Measurements from ENCODE around the gene LARP4.
"Not testable (repeated sequence)": the region's sequence is repeated elsewhere in the genome, so short reads cannot be mapped to it uniquely, and the experiment has no call there.

Gene LARP4

GRCh38 chr12:50387972-50388478 is 12.7 kb upstream of the LARP4 start:
- H3K4me3 ChIP-seq (ENCODE audit: low read length): no peak overlapping the region
- DNase-seq (ENCODE audit: low read depth): no peak
- TF ChIP-seq, protein P1, sequence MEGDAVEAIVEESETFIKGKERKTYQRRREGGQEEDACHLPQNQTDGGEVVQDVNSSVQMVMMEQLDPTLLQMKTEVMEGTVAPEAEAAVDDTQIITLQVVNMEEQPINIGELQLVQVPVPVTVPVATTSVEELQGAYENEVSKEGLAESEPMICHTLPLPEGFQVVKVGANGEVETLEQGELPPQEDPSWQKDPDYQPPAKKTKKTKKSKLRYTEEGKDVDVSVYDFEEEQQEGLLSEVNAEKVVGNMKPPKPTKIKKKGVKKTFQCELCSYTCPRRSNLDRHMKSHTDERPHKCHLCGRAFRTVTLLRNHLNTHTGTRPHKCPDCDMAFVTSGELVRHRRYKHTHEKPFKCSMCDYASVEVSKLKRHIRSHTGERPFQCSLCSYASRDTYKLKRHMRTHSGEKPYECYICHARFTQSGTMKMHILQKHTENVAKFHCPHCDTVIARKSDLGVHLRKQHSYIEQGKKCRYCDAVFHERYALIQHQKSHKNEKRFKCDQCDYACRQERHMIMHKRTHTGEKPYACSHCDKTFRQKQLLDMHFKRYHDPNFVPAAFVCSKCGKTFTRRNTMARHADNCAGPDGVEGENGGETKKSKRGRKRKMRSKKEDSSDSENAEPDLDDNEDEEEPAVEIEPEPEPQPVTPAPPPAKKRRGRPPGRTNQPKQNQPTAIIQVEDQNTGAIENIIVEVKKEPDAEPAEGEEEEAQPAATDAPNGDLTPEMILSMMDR (conservative IDR thresholded peaks at IDR 0.05; ENCODE audit: low read depth, low read length): no peak

- not testable (repeated sequence) for H3K4me3 ChIP-seq (ENCODE audit: low read length); DNase-seq (ENCODE audit: low read depth)
Observed at GRCh38 chr12:50388793-50389192, 11.9 kb upstream of the LARP4 start.

DNA sequence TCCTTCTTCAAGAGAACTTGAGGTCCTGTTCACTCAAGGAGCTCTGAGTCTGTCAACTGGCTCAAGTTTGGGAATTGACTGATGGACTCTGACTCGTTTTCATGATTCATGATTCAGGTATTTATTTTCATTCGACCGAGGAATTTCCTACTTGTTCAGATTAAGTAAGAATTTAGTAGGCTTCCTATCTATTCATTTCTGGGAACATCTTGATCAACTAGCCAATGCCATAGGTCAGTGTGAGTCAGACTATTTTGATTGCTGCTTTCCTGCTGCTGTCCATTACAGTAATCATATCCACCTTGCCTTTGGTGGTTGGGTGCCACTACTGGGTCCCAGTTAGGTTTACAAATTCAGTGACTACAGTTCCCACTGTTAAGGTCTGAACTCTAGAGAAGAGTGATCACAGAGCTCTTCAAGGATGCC is 10.4 kb upstream of the LARP4 start:
- H3K4me3 ChIP-seq (ENCODE audit: low read length): no peak overlapping the region
- TF ChIP-seq, protein P1 (conservative IDR thresholded peaks at IDR 0.05; ENCODE audit: low read depth, low read length): no peak
- DNase-seq (ENCODE audit: low read depth): peak; percentile 33

- TF ChIP-seq, protein P1 (conservative IDR thresholded peaks at IDR 0.05; ENCODE audit: low read depth, low read length): no peak
- no peak overlapping the region for H3K4me3 ChIP-seq (ENCODE audit: low read length)
- no peak for DNase-seq (ENCODE audit: low read depth)
Observed at GRCh38 chr12:50394469-50395029, 6.1 kb upstream of the LARP4 start.

DNA sequence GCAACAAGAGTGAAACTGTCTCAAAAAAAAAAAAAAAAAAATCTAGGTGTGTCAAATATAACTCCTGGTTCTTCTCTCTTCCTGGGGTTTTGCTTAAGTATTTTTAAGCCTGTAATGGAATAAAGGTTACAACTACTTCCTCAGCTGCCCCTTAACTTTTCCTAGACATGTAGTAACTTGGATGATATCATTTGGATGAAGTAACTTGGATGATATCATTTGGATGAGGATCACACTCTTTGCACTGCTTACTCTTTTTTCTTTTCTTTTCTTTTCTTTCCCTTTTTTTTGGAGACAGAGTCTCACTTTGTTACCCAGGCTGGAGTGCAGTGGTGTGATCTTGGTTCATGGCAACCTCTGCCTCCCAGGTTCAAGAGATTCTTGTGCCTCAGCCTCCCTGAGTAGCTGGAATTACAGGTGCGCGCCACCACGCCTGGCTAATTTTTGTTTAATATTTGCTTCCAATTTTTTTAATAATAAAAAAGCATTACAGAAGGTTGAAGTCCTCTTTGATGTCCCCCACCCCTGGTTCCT is 3.5 kb upstream of the LARP4 start:
- DNase-seq (ENCODE audit: low read depth): no peak
- no peak overlapping the region for H3K4me3 ChIP-seq (ENCODE audit: low read length)
- TF ChIP-seq, protein P1 (conservative IDR thresholded peaks at IDR 0.05; ENCODE audit: low read depth, low read length): no peak

- H3K4me3 ChIP-seq (ENCODE audit: low read length): no peak overlapping the region
- no peak for DNase-seq (ENCODE audit: low read depth)
- TF ChIP-seq, protein P1 (conservative IDR thresholded peaks at IDR 0.05; ENCODE audit: low read depth, low read length): no peak
Observed at GRCh38 chr12:50398931-50399330, 1.8 kb upstream of the LARP4 start.

GRCh38 chr12:50400104-50400637 is 514 bp upstream of the LARP4 start:
- peak overlapping the region; percentile 96 for H3K4me3 ChIP-seq (ENCODE audit: low read length)
- DNase-seq (ENCODE audit: low read depth): no peak
- TF ChIP-seq, protein P1 (conservative IDR thresholded peaks at IDR 0.05; ENCODE audit: low read depth, low read length): no peak

All from retinal pigment epithelial cell (primary cell).